Measurements from ENCODE around the gene CDC42EP4. TPM values are rescaled to one million over a fixed set of nuclear protein-coding genes. Genes with fewer than 3 reads are reported as not detected.
A peak's percentile ranks its signal among the peaks of the same experiment; 100 is the strongest.

The CDC42EP4 gene
- total and polyA plus RNA-seq, 9 of the 15 experiments (the other 6 are each of a cell fraction or from before 2014, with no cell fraction given), result 0.65 to 20.8 (median 12.3) TPM

DNA sequence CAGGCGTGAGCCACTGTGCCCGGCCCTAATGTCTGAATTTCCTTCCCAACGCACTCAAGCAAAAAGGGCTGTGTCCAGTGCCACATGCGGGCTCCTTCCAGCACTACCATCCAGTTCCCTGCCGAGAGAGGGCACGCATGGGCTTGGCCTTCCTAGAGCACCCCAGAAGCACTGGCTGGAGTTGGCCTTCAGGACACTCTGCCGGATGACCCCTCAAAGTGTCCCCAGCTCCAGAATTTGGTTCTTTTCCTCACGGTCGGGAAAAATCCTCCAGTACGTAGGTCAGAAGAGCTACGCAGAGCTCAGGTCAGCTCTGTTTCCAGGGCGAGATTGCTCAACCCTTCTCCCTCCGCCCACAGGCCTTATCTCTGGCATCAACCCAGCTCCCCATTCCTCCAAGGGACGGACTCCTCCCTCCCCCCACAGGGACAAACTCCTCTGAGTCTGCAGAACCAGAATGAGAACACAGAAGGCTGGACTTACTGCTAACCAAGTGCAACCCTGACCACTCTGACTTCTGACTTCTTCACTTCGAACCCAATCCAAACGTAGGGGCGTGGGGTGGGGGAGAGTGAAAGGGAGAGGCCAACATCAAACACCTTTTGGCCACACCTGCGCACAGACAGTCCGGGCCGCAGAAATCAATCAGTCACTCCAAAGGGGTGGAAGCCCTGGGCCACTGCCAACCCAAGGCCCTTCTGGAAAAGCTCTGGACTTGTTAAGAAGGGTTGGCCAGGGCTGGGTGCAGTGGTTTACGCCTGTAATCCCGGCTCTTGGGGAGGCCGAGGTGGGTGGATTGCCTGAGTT lies 3.6 kb downstream of the CDC42EP4 start (continued):
- TF ChIP-seq, protein P1, sequence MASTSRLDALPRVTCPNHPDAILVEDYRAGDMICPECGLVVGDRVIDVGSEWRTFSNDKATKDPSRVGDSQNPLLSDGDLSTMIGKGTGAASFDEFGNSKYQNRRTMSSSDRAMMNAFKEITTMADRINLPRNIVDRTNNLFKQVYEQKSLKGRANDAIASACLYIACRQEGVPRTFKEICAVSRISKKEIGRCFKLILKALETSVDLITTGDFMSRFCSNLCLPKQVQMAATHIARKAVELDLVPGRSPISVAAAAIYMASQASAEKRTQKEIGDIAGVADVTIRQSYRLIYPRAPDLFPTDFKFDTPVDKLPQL (IDR thresholded peaks at IDR 0.05; ENCODE audit: extremely low read depth, insufficient read length), result no peak
- TF ChIP-seq, protein P2, sequence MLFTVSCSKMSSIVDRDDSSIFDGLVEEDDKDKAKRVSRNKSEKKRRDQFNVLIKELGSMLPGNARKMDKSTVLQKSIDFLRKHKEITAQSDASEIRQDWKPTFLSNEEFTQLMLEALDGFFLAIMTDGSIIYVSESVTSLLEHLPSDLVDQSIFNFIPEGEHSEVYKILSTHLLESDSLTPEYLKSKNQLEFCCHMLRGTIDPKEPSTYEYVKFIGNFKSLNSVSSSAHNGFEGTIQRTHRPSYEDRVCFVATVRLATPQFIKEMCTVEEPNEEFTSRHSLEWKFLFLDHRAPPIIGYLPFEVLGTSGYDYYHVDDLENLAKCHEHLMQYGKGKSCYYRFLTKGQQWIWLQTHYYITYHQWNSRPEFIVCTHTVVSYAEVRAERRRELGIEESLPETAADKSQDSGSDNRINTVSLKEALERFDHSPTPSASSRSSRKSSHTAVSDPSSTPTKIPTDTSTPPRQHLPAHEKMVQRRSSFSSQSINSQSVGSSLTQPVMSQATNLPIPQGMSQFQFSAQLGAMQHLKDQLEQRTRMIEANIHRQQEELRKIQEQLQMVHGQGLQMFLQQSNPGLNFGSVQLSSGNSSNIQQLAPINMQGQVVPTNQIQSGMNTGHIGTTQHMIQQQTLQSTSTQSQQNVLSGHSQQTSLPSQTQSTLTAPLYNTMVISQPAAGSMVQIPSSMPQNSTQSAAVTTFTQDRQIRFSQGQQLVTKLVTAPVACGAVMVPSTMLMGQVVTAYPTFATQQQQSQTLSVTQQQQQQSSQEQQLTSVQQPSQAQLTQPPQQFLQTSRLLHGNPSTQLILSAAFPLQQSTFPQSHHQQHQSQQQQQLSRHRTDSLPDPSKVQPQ (CRISPR knock-in tag; IDR thresholded peaks at IDR 0.05; ENCODE audit: borderline replicate concordance), result no peak
- TF ChIP-seq ETV1 (tag; conservative IDR thresholded peaks at IDR 0.05; ENCODE audit: low read depth), result no peak
- TF ChIP-seq GTF2F1 (IDR thresholded peaks at IDR 0.05; ENCODE audit: low read depth, low read length), result no peak
- no peak for TF ChIP-seq MTA2 (IDR thresholded peaks at IDR 0.05; ENCODE audit: low read depth)
- no peak for TF ChIP-seq HMG20A (CRISPR knock-in tag; conservative IDR thresholded peaks at IDR 0.05)
- TF ChIP-seq, protein P3, sequence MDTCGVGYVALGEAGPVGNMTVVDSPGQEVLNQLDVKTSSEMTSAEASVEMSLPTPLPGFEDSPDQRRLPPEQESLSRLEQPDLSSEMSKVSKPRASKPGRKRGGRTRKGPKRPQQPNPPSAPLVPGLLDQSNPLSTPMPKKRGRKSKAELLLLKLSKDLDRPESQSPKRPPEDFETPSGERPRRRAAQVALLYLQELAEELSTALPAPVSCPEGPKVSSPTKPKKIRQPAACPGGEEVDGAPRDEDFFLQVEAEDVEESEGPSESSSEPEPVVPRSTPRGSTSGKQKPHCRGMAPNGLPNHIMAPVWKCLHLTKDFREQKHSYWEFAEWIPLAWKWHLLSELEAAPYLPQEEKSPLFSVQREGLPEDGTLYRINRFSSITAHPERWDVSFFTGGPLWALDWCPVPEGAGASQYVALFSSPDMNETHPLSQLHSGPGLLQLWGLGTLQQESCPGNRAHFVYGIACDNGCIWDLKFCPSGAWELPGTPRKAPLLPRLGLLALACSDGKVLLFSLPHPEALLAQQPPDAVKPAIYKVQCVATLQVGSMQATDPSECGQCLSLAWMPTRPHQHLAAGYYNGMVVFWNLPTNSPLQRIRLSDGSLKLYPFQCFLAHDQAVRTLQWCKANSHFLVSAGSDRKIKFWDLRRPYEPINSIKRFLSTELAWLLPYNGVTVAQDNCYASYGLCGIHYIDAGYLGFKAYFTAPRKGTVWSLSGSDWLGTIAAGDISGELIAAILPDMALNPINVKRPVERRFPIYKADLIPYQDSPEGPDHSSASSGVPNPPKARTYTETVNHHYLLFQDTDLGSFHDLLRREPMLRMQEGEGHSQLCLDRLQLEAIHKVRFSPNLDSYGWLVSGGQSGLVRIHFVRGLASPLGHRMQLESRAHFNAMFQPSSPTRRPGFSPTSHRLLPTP (IDR thresholded peaks at IDR 0.05; ENCODE audit: borderline replicate concordance, extremely low read depth, insufficient read length), result no peak
- no peak for TF ChIP-seq ZNF253 (CRISPR knock-in tag; conservative IDR thresholded peaks at IDR 0.05)
- TF ChIP-seq SMC3 (conservative IDR thresholded peaks at IDR 0.05; ENCODE audit: insufficient read depth, low read depth, low read length), result no peak
- TF ChIP-seq GATAD2A (IDR thresholded peaks at IDR 0.05), result peak; percentile 91
- no peak for TF ChIP-seq SRSF7 (optimal IDR thresholded peaks at IDR 0.05; ENCODE audit: low read depth, low read length)
- TF ChIP-seq, protein P4, sequence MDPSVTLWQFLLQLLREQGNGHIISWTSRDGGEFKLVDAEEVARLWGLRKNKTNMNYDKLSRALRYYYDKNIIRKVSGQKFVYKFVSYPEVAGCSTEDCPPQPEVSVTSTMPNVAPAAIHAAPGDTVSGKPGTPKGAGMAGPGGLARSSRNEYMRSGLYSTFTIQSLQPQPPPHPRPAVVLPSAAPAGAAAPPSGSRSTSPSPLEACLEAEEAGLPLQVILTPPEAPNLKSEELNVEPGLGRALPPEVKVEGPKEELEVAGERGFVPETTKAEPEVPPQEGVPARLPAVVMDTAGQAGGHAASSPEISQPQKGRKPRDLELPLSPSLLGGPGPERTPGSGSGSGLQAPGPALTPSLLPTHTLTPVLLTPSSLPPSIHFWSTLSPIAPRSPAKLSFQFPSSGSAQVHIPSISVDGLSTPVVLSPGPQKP (CRISPR knock-in tag; IDR thresholded peaks at IDR 0.05), result no peak
- TF ChIP-seq HDAC2 (IDR thresholded peaks at IDR 0.05), result peak; percentile 61; the same call in 1 of the 2 replicates
- no peak for TF ChIP-seq ZNF174 (CRISPR knock-in tag; IDR thresholded peaks at IDR 0.05)
- no peak for TF ChIP-seq TOE1 (IDR thresholded peaks at IDR 0.05; ENCODE audit: borderline replicate concordance)
- no peak for TF ChIP-seq TOE1 (CRISPR knock-in tag; IDR thresholded peaks at IDR 0.05; ENCODE audit: borderline replicate concordance, low read depth)
- TF ChIP-seq, protein P5, sequence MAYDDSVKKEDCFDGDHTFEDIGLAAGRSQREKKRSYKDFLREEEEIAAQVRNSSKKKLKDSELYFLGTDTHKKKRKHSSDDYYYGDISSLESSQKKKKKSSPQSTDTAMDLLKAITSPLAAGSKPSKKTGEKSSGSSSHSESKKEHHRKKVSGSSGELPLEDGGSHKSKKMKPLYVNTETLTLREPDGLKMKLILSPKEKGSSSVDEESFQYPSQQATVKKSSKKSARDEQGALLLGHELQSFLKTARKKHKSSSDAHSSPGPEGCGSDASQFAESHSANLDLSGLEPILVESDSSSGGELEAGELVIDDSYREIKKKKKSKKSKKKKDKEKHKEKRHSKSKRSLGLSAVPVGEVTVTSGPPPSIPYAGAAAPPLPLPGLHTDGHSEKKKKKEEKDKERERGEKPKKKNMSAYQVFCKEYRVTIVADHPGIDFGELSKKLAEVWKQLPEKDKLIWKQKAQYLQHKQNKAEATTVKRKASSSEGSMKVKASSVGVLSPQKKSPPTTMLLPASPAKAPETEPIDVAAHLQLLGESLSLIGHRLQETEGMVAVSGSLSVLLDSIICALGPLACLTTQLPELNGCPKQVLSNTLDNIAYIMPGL (CRISPR knock-in tag; IDR thresholded peaks at IDR 0.05), result no peak
